HL-60/S4 treated with retinoic acid at 250 ng/mL for 4 days and 3 days (cell line): Measurements from ENCODE around the gene AHI1.

ENCODE experiments used
- in situ Hi-C: fragments of 300-500 bp; cut with MboI; formaldehyde crosslinking; loops from 2 replicates; pipeline ENCODE4 v1.7.0; 2022; ENCODE audit warnings: low sequenced_read_pairs

The AHI1 gene

GRCh38 chr6:135464634-135465033, 32.9 kb downstream of the AHI1 start:
- in situ Hi-C loops, result no loop called here

- in situ Hi-C loops, result no loop called here
Observed at GRCh38 chr6:135461208-135461607, 36.3 kb downstream of the AHI1 start.

GRCh38 chr6:135458051-135458450, 39.5 kb downstream of the AHI1 start:
- in situ Hi-C loops, result no loop called here

GRCh38 chr6:135451617-135452190, 45.8 kb downstream of the AHI1 start:
- in situ Hi-C loops, result no loop called here

- in situ Hi-C loops, result loop anchor here (25.0 kb wide), 1 partner anchor 1312 kb away; no protein-coding TSS in a partner anchor
Observed at GRCh38 chr6:135449246-135449645, 48.3 kb downstream of the AHI1 start.

- in situ Hi-C loops, result loop anchor here (25.0 kb wide), 1 partner anchor 1303 kb away; no protein-coding TSS in a partner anchor
Observed at GRCh38 chr6:135440087-135440792, 57.3 kb downstream of the AHI1 start.

- in situ Hi-C loops, result loop anchor here (10.0 to 25.0 kb wide), 2 partner anchors 295 to 1302 kb away; no protein-coding TSS in a partner anchor
Observed at GRCh38 chr6:135439549-135439948, 58.0 kb downstream of the AHI1 start.

- in situ Hi-C loops, result loop anchor here (10.0 to 25.0 kb wide), 2 partner anchors 294 to 1302 kb away; no protein-coding TSS in a partner anchor
Observed at GRCh38 chr6:135438907-135439535, 58.5 kb downstream of the AHI1 start.

- in situ Hi-C loops, result loop anchor here (10.0 to 25.0 kb wide), 2 partner anchors 290 to 1298 kb away; no protein-coding TSS in a partner anchor
Observed at GRCh38 chr6:135434991-135435390, 62.5 kb downstream of the AHI1 start.

- in situ Hi-C loops, result loop anchor here (10.0 to 25.0 kb wide), 2 partner anchors 289 to 1297 kb away; no protein-coding TSS in a partner anchor
Observed at GRCh38 chr6:135434095-135434494, 63.4 kb downstream of the AHI1 start.

- in situ Hi-C loops, result loop anchor here (25.0 kb wide), 1 partner anchor 1291 kb away; no protein-coding TSS in a partner anchor
Observed at GRCh38 chr6:135428078-135428477, 69.5 kb downstream of the AHI1 start.

- in situ Hi-C loops, result loop anchor here (25.0 kb wide), 1 partner anchor 1290 kb away; no protein-coding TSS in a partner anchor
Observed at GRCh38 chr6:135426833-135427232, 70.7 kb downstream of the AHI1 start.

- in situ Hi-C loops, result no loop called here
Observed at GRCh38 chr6:135424385-135424784, 73.2 kb downstream of the AHI1 start.

GRCh38 chr6:135423649-135424128, 73.9 kb downstream of the AHI1 start:
- in situ Hi-C loops, result no loop called here

GRCh38 chr6:135419162-135419561, 78.4 kb downstream of the AHI1 start:
- in situ Hi-C loops, result no loop called here

GRCh38 chr6:135418040-135418760, 79.3 kb downstream of the AHI1 start:
- in situ Hi-C loops, result no loop called here

- in situ Hi-C loops, result no loop called here
Observed at GRCh38 chr6:135412761-135413160, 84.8 kb downstream of the AHI1 start.

GRCh38 chr6:135411849-135412248, 85.7 kb downstream of the AHI1 start:
- in situ Hi-C loops, result no loop called here

- in situ Hi-C loops, result no loop called here
Observed at GRCh38 chr6:135411339-135411738, 86.2 kb downstream of the AHI1 start.

GRCh38 chr6:135410856-135411255, 86.7 kb downstream of the AHI1 start:
- in situ Hi-C loops, result no loop called here

- in situ Hi-C loops, result no loop called here
Observed at GRCh38 chr6:135403584-135403983, 94.0 kb downstream of the AHI1 start.
